GM12878 (cell line): Measurements from ENCODE around the gene FAM47E. TPM values are rescaled to one million over a fixed set of nuclear protein-coding genes. Genes with fewer than 3 reads are reported as not detected.

ENCODE experiments used
- ATAC-seq: fragments of 200-7000 bp; cut with Tn5 transposase; 3 replicates; pipeline ENCODE4 v1.9.1; 2020; ENCODE audit warnings: mild to moderate bottlenecking, moderate library complexity
- BruUV-seq: library from RNA; stranded (reverse); fragments of 400-500 nt; replicated peaks from 2 replicates; lab custom pipeline; 2021; lab: Mats Ljungman, UMichigan
- CTCF ChIA-PET: fragments of 300-600 bp; sonication (Branson Sonifier 250); formaldehyde crosslinking; extraction: SDS; loops from one replicate; lab custom pipeline; 2021; ENCODE audit warnings: inconsistent platforms; lab: Yijun Ruan, JAX
- POLR2A ChIA-PET: fragments of 350-600 bp; formaldehyde crosslinking; extraction: SDS; loops from one replicate; lab custom pipeline; 2021; ENCODE audit warnings: inconsistent platforms; lab: Charles Lee
- RAD21 ChIA-PET: fragments of 300-600 bp; sonication (Branson Sonifier 250); formaldehyde crosslinking; loops from one replicate; lab custom pipeline; 2023; ENCODE audit warnings: antibody characterized with exemption; ENCODE audit not compliant: unreplicated experiment; lab: Charles Lee
- SMC1A ChIA-PET: fragments of 300-600 bp; sonication (Branson Sonifier 250); formaldehyde crosslinking; loops from one replicate; lab custom pipeline; 2023; ENCODE audit not compliant: unreplicated experiment, uncharacterized antibody; lab: Charles Lee
- DNase-seq: peaks from one replicate; pipeline ENCODE4 v3.0.0-alpha.2; 2011; ENCODE audit warnings: low read depth, low spot score
- FAIRE-seq: peaks from 3 replicates; lab custom pipeline; 2011; peaks lifted over from hg19 to GRCh38; lab: Jason Lieb, UNC
- H2AFZ ChIP-seq: 2 replicates; pipeline ENCODE4 v1.6.0; 2011; ENCODE audit warnings: low read depth, low read length, control low read depth; ENCODE audit not compliant: control insufficient read depth
- H3K27ac ChIP-seq: 2 replicates; pipeline ENCODE4 v1.5.1; 2011; ENCODE audit warnings: control low read depth; ENCODE audit not compliant: control insufficient read depth, insufficient read depth
- H3K27me3 ChIP-seq, 2 experiments: replicated peaks in 1 of 2; 2 replicates each; pipeline versions ENCODE4 v1.6.0 to v1.6.1; 2011; ENCODE audit warnings: low read length in 1 of 2; ENCODE audit not compliant: control insufficient read depth in 2 of 2, insufficient read depth in 2 of 2
- H3K36me3 ChIP-seq, 2 experiments: 2 replicates each; pipeline ENCODE4 v1.5.1; 2011; ENCODE audit warnings: low read length in 1 of 2; ENCODE audit not compliant: control insufficient read depth in 2 of 2, insufficient read depth in 2 of 2
- H3K4me1 ChIP-seq: 2 replicates; pipeline ENCODE4 v1.6.1; 2011; ENCODE audit warnings: mild to moderate bottlenecking, low read length, moderate library complexity, mixed read lengths; ENCODE audit not compliant: control insufficient read depth, insufficient read depth
- H3K4me2 ChIP-seq: 2 replicates; pipeline ENCODE4 v1.6.0; 2011; ENCODE audit warnings: control low read depth; ENCODE audit not compliant: control insufficient read depth, insufficient read depth
- H3K4me3 ChIP-seq: fragments of 200-600 bp; sonication (generic); 2 replicates; pipeline ENCODE4 v1.5.1; 2016
- H3K79me2 ChIP-seq: 2 replicates; pipeline ENCODE4 v1.6.0; 2011; ENCODE audit warnings: low read length; ENCODE audit not compliant: control insufficient read depth, insufficient read depth
- H3K9ac ChIP-seq: 2 replicates; pipeline ENCODE4 v1.8.0; 2011; ENCODE audit warnings: low read length, control low read depth, mixed read lengths; ENCODE audit not compliant: control insufficient read depth, insufficient read depth
- H3K9me3 ChIP-seq: replicated peaks from 3 replicates; pipeline ENCODE4 v1.5.1; 2011; ENCODE audit warnings: mild to moderate bottlenecking, low read length; ENCODE audit not compliant: control insufficient read depth, insufficient read depth
- H4K20me1 ChIP-seq: 2 replicates; pipeline ENCODE4 v1.6.0; 2011; ENCODE audit not compliant: control insufficient read depth, insufficient read depth
- ASH2L ChIP-seq: fragments of 300-600, 200-600 bp; sonication (generic); IDR thresholded peaks from 2 replicates; pipeline ENCODE4 v1.6.1; 2017; ENCODE audit warnings: low read depth, mild to moderate bottlenecking, borderline replicate concordance
- CBX3 ChIP-seq: fragments of 200-600 bp; sonication (generic); IDR thresholded peaks from 2 replicates; pipeline ENCODE4 v1.6.1; 2016; ENCODE audit warnings: low read depth, borderline replicate concordance
- CEBPB ChIP-seq, 2 experiments: fragments of 150-350 bp in 1 of 2; IDR thresholded peaks; 2 replicates each; pipeline ENCODE4 v1.6.1; 2012 to 2014; ENCODE audit warnings: low read depth in 2 of 2, low read length in 2 of 2, borderline replicate concordance in 1 of 2, inconsistent platforms in 1 of 2
- CEBPZ ChIP-seq: fragments of 150-350 bp; IDR thresholded peaks from 2 replicates; pipeline ENCODE4 v1.6.1; 2016; ENCODE audit warnings: low read depth, low read length
- E2F8 ChIP-seq: fragments of 450-650 bp; IDR thresholded peaks from 2 replicates; pipeline ENCODE4 v1.6.1; 2018; ENCODE audit warnings: mild to moderate bottlenecking, low read depth, moderate library complexity; ENCODE audit not compliant: partially characterized antibody
- HSF1 ChIP-seq: fragments of 150-350 bp; IDR thresholded peaks from 2 replicates; pipeline ENCODE4 v1.6.1; 2014; ENCODE audit warnings: mild to moderate bottlenecking, low read depth, low read length
- JUNB ChIP-seq: IDR thresholded peaks from 2 replicates; pipeline ENCODE4 v1.6.1; 2016; ENCODE audit warnings: antibody characterized with exemption, mild to moderate bottlenecking
- KLF5 ChIP-seq: fragments of 450-650 bp; IDR thresholded peaks from 2 replicates; pipeline ENCODE4 v1.6.1; 2014; ENCODE audit warnings: mild to moderate bottlenecking; ENCODE audit not compliant: partially characterized antibody
- MYB ChIP-seq: fragments of 150-350 bp; IDR thresholded peaks from 2 replicates; pipeline ENCODE4 v1.6.1; 2014; ENCODE audit warnings: mild to moderate bottlenecking, low read depth, low read length, borderline replicate concordance
- NFYA ChIP-seq: IDR thresholded peaks from 2 replicates; pipeline ENCODE4 v1.6.1; 2011; ENCODE audit warnings: low read depth, mild to moderate bottlenecking, low read length, improper control_type of control experiment, borderline replicate concordance
- PKNOX1 ChIP-seq: fragments of 450-650 bp; IDR thresholded peaks from 2 replicates; pipeline ENCODE4 v1.6.1; 2016; ENCODE audit warnings: mild to moderate bottlenecking
- RELB ChIP-seq: fragments of 450-650 bp; IDR thresholded peaks from 2 replicates; pipeline ENCODE4 v1.6.1; 2017; ENCODE audit warnings: low read depth, mild to moderate bottlenecking, moderate library complexity
- SREBF1 ChIP-seq: IDR thresholded peaks from 2 replicates; pipeline ENCODE4 v1.6.1; 2012; ENCODE audit warnings: mild to moderate bottlenecking, low read length
- WGBS: methylation state at CpG from one replicate; pipeline ENCODE4 v1.1.6; 2016; ENCODE audit warnings: low lambda C conversion rate; ENCODE audit not compliant: insufficient replicate concordance, insufficient coverage; ENCODE audit errors: missing lambda C conversion rate; 5-methylcytosine and 5-hydroxymethylcytosine counted together
- in situ Hi-C: fragments of 300-500 bp; cut with MboI; formaldehyde crosslinking; loops from 9 replicates; pipeline ENCODE4 v1.14.3; 2018; ENCODE audit warnings: mixed read lengths
- intact Hi-C: fragments of 100-400 bp; cut with micrococcal nuclease; formaldehyde crosslinking; loops from one replicate; pipeline ENCODE4 v1.14.2; 2022; ENCODE audit not compliant: unreplicated experiment
- polyA plus RNA-seq, 11 experiments: library from polyadenylated mRNA; depleted of rRNA in 4 of 11; unstranded in 6 of 11; stranded (reverse) in 5 of 11; fragments of >200 nt; fragmentation: Nextera tagmentation in 4 of 11; fragmentation: Illumina TruSeq in 1 of 11; extraction: Ambion mirVana in 4 of 11; extraction: Trizol in 1 of 11; gene quantifications; 1 replicate in 1 of 11; 2 replicates in 10 of 11; pipeline versions ENCODE4 v1.2.1 to v1.2.3, GENCODE V29; 2011 to 2016; ENCODE audit warnings: inconsistent platforms in 2 of 11, missing spikeins in 2 of 11, low read depth in 1 of 11
- total RNA-seq, 4 experiments: library from RNA; depleted of rRNA in 3 of 4; stranded (reverse); fragments of >200 nt in 3 of 4; fragmentation: Illumina TruSeq in 1 of 4; extraction: Trizol in 1 of 4; gene quantifications; 2 replicates each; pipeline versions ENCODE4 v1.2.1 to v1.2.3, GENCODE V29; 2013 to 2021

Gene FAM47E
- total and polyA plus RNA-seq, 10 of the 15 experiments (the other 5 are each of a cell fraction or from before 2014, with no cell fraction given), result 0.03 TPM; not detected in 9

- Histone ChIP-seq H4K20me1 (no peaks in the 10 kb centered on the region), H3K4me1 (peaks cover 6% of the 10 kb centered on the region; the same call in 1 of the 2 replicates), H3K79me2 (no peaks in the 10 kb centered on the region), H3K27ac (no peak overlapping the region), H3K4me3 (no peak overlapping the region), H3K36me3 (no peaks in the 10 kb centered on the region), H3K27me3 (peaks cover 7 to 23% of the 10 kb centered on the region in 2 experiments), H2AFZ (no peak overlapping the region), H3K9ac (no peak overlapping the region), H3K4me2 (no peak overlapping the region), H3K9me3 (no peaks in the 10 kb centered on the region; the same call in 2 of the 3 replicates)
- DNase-seq (no peak), FAIRE-seq (no peak), ATAC-seq (no peak)
- ChIA-PET POLR2A (no interaction called here), RAD21 (no interaction called here), SMC1A (no interaction called here), CTCF (interaction anchor here (0.9 kb wide), 1 partner anchor 29 kb away, joined by 3 read pairs; no protein-coding TSS in a partner anchor)
- TF ChIP-seq E2F8 (no peak), CEBPZ (no peak), ASH2L (no peak), MYB (no peak), PKNOX1 (no peak), CEBPB (IDR thresholded peaks at IDR 0.05; ENCODE audit: borderline replicate concordance in 1 of 2, low read depth in 2 of 2, low read length in 2 of 2) (no peak), CBX3 (no peak), NFYA (no peak), RELB (no peak), SREBF1 (no peak), HSF1 (no peak), JUNB (no peak), KLF5 (no peak)
- in situ Hi-C loops, result no loop called here
- intact Hi-C loops, result no loop called here
- 30% methylated on average over 4 of the region's 4 CpGs for WGBS
- no TSS peak for BruUV-seq
Observed at GRCh38 chr4:76307660-76308014, 56.1 kb downstream of the FAM47E start.
